22Rv1 (cell line): ENCODE measurements around the gene CARD11.

ENCODE experiments used
- ZFX ChIP-seq: fragments of 450-650 bp; IDR thresholded peaks from 2 replicates; pipeline ENCODE4 v1.6.1; 2017; ENCODE audit warnings: antibody characterized with exemption, borderline replicate concordance
- TF ChIP-seq, protein P1 (sequence below): fragments of 450-650 bp; IDR thresholded peaks from 2 replicates; pipeline ENCODE4 v1.5.1; 2017; ENCODE audit warnings: mild to moderate bottlenecking

DNA sequence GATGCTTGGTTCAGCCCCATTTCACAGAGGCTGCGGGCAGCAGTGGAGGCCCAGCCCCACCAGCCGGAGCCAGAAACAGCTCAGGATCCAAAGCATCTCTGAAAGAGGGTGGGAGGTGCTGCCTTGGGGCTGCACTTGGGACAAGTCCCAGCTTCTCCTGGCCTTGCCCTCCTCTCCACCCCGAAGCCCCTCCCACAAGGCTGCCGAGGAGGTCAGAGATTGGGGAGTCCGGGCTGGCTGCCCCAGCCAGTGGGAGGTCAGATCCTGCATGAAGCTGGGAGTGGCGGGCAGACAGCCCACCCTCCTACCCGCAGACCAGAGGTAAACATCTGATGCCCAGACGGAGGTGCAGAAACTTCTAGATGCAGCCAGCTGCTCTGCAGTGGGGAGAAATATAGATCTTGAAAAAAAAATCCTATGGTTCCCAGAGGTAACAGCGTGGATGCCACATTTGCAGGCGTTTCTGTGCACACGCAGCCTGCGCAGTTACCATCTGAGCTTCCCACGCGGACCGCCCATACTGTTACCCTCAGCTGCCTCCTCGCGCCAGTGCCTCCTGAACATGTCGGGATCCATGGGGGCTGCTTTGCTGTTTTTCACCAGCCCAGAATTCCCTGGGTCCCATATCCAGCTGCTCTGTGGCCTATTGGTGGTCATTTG, 162.7 kb downstream of the CARD11 start:
- TF ChIP-seq, protein P1, sequence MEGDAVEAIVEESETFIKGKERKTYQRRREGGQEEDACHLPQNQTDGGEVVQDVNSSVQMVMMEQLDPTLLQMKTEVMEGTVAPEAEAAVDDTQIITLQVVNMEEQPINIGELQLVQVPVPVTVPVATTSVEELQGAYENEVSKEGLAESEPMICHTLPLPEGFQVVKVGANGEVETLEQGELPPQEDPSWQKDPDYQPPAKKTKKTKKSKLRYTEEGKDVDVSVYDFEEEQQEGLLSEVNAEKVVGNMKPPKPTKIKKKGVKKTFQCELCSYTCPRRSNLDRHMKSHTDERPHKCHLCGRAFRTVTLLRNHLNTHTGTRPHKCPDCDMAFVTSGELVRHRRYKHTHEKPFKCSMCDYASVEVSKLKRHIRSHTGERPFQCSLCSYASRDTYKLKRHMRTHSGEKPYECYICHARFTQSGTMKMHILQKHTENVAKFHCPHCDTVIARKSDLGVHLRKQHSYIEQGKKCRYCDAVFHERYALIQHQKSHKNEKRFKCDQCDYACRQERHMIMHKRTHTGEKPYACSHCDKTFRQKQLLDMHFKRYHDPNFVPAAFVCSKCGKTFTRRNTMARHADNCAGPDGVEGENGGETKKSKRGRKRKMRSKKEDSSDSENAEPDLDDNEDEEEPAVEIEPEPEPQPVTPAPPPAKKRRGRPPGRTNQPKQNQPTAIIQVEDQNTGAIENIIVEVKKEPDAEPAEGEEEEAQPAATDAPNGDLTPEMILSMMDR, result no peak
- no peak for TF ChIP-seq ZFX
